ENCODE data around the gene RBM19. TPM values are rescaled to one million over a fixed set of nuclear protein-coding genes. Genes with fewer than 3 reads are reported as not detected.

The RBM19 gene
- total and polyA plus RNA-seq, 2 donors (not counting 3 experiments of a cell fraction or from before 2014, with no cell fraction given): 13.2 to 34.4 TPM

- FAIRE-seq: no peak
- H3K27ac ChIP-seq (ENCODE audit: insufficient read depth, low read depth, low read length): no peak overlapping the region
- no peak overlapping the region for H3K4me2 ChIP-seq (ENCODE audit: insufficient read depth, low read length)
- intact Hi-C loops (cut with micrococcal nuclease): no loop called here
- no peaks in the 10 kb centered on the region for H4K20me1 ChIP-seq (replicated peaks; ENCODE audit: control insufficient read depth, extremely low read depth, insufficient read depth, low read length)
- H3K4me3 ChIP-seq (replicated peaks in 1 of 3; ENCODE audit: insufficient read depth in 1 of 3, low read depth in 1 of 3, low read length in 3 of 3): no peak overlapping the region
- ChIA-PET CTCF (interaction anchor here (0.8 kb wide), 1 partner anchor 10 kb away, joined by 3 read pairs; no protein-coding TSS in a partner anchor), POLR2A (no interaction called here)
- no peak overlapping the region for H3K9ac ChIP-seq (replicated peaks; ENCODE audit: extremely low read depth, insufficient read depth, low read length)
- no peaks in the 10 kb centered on the region for H3K4me1 ChIP-seq (ENCODE audit: control insufficient read depth, extremely low read depth, insufficient read depth, low read length)
- no peak for DNase-seq (ENCODE audit: low read depth, low spot score)
- no peaks in the 10 kb centered on the region for H3K27me3 ChIP-seq (ENCODE audit: control insufficient read depth in 2 of 2, insufficient read depth in 2 of 2, low read length in 2 of 2)
- BruUV-seq (replicated peaks): no TSS peak
- H3K36me3 ChIP-seq (ENCODE audit: control insufficient read depth in 2 of 2, extremely low read depth in 1 of 2, insufficient read depth in 2 of 2, low read length in 2 of 2): no peaks in the 10 kb centered on the region
- TF ChIP-seq POLR2AphosphoS5 (IDR thresholded peaks at IDR 0.05; ENCODE audit: insufficient read depth, low read depth, low read length): no peak
- TF ChIP-seq FOS (IDR thresholded peaks at IDR 0.05; ENCODE audit: borderline replicate concordance, insufficient read depth, low read length): no peak
- no peak for TF ChIP-seq JUN (IDR thresholded peaks at IDR 0.05; ENCODE audit: borderline replicate concordance, insufficient read depth, insufficient read length, low read depth)
- no peak for TF ChIP-seq CTCF (IDR thresholded peaks at IDR 0.05; ENCODE audit: extremely low read depth in 1 of 2, insufficient read depth in 1 of 2, low read depth in 1 of 2, low read length in 2 of 2)
- no peak for TF ChIP-seq MAX (IDR thresholded peaks at IDR 0.05; ENCODE audit: insufficient read depth, insufficient read length)
- TF ChIP-seq POLR2A (IDR thresholded peaks at IDR 0.05; ENCODE audit: low read depth, low read length): no peak
- no peak for TF ChIP-seq MYC (IDR thresholded peaks at IDR 0.05; ENCODE audit: low read depth, low read length)
- TF ChIP-seq EZH2 (IDR thresholded peaks at IDR 0.05; ENCODE audit: borderline replicate concordance, low read depth, low read length, severe bottlenecking): no peak
- no peak for TF ChIP-seq GATA2 (IDR thresholded peaks at IDR 0.05; ENCODE audit: insufficient read depth, insufficient read length, low read depth, low read length)
- dilution Hi-C loops (cut with MboI; ENCODE audit: extremely low pct_ligation_motif_present, low sequenced_read_pairs): no loop called here
- H3K9me3 ChIP-seq (replicated peaks; ENCODE audit: control insufficient read depth, insufficient read depth, low read length): no peaks in the 10 kb centered on the region
- no peaks in the 10 kb centered on the region for H3K79me2 ChIP-seq (ENCODE audit: control insufficient read depth, insufficient read depth, low read length)
- no peaks in the 10 kb centered on the region for H3K9me1 ChIP-seq (replicated peaks; ENCODE audit: control insufficient read depth, extremely low read depth, insufficient read depth, low read length)
- no peak overlapping the region for H2AFZ ChIP-seq (ENCODE audit: low read depth, low read length)
Observed at GRCh38 chr12:113877607-113878006, 88.5 kb downstream of the RBM19 start.

Data from endothelial cell of umbilical vein (primary cell).